HG02840 (cell line): ENCODE data around the gene SUCLA2.

ENCODE experiments used
- ATAC-seq: cut with Tn5 transposase; IDR thresholded peaks from one replicate; pipeline ENCODE4 v1.9.1; 2021; ENCODE audit warnings: mild to moderate bottlenecking, moderate library complexity, moderate number of reproducible peaks; ENCODE audit not compliant: unreplicated experiment, low FRiP score

Gene SUCLA2

GRCh38 chr13:47904891-47905290, 96.2 kb downstream of the SUCLA2 start:
- no peak for ATAC-seq

DNA sequence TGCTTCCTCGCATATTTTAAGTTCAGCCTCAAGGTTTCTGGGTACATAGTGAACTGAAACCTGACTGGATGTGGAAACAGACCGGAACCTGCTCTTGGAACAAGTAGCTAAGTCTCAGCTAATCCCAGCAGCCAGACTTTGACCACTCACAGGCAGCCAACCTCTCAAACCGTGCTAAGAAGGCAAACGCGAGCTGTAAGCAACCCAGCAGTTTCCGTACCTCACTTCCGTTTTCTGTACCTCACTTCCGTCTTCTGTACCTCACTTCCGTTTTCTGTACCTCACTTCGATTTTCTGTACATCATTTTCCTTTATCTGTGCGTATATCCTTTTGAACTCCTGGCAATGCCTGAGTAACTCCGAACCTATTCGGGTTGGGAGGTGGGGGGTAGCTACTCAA, 96.8 kb downstream of the SUCLA2 start:
- no peak for ATAC-seq

DNA sequence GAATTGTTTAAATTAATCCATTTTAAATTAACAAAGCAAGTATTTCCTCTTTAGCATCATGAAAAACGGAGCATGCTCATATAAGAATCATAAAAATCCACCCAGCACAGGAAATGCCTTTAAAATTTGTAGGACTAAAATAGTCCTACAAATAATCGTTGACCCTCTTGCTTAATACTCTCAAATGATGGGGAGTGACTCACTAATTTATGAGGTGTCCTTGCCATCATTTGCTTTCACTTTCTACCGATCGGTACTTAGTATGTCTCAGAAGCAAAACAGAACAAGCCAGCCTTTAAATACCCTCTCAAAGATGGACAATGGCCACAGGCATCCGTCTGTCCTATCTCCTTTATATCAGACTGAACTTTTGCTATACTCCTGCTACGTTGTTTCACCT, 97.2 kb downstream of the SUCLA2 start:
- no peak for ATAC-seq

DNA sequence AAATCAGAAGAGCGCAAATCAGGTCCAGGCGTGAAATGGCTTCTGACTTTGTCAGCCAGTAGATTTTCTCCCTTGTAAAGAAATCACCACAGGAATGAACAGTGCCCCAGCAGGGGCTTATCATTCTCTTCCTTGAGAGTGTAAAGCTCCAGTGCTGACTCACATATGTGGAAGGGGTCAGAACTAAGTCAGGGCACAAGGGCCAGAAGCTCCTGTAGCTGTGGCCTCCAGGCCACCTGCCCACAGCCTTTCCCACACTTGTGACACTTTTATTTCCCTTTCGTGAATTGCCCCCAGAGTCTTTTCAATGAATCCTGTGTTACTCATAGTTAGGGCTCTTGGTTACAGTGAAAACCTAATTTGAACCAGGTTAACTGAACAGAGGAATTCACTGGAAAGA, 99.6 kb downstream of the SUCLA2 start:
- no peak for ATAC-seq

DNA sequence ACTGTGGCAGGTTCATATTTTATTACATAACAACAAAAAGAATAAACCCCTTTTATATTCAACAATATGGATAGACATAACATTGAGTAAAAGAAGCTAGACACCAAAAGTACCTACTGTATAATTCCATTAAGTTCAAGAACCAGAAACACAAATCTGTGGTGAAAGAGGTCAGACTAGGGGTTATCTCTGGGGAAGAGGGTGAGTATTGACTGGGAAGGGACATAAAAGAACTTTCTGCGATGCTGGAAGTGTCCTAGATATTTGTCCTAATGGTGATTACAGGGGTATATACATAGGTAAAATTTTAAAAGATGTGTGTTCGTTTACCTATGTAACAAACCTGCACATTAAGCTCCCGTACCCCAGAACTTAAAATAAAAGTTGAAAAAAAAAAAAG, 103.0 kb downstream of the SUCLA2 start:
- no peak for ATAC-seq

GRCh38 chr13:47897411-47898050, 103.5 kb downstream of the SUCLA2 start:
- ATAC-seq, result no peak

- ATAC-seq, result no peak
These were observed 104.5 kb downstream of the SUCLA2 start for GRCh38 chr13:47896546-47896945.

DNA sequence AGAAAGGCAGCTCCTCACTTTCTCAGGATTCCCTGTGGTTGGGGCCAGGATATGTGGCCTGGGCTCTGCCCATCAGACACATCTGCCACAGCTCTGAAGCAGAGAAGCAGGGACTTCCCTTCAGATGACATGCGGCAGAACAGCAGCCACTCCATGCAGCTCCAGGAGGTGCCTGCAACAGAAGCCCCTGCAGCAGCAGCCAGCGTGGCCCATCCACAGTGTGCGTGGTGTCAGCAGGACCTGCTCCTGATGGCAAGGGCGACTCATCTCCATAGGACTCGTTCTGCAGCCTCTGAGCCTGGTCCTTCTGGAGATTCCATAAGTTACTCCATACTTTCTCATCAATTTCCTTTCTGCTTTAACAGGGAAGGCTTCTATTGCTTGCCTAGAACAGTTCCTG, 105.0 kb downstream of the SUCLA2 start:
- no peak for ATAC-seq

- no peak for ATAC-seq
These were observed 107.5 kb downstream of the SUCLA2 start for GRCh38 chr13:47893527-47893926.
